ENCODE measurements around the gene MAN2A2. TPM values are rescaled to one million over a fixed set of nuclear protein-coding genes. Genes with fewer than 3 reads are reported as not detected.

Gene MAN2A2
- total RNA-seq, 4 donors from 2014 or later = 32.9 to 90.3 (median 66.4) TPM

DNA sequence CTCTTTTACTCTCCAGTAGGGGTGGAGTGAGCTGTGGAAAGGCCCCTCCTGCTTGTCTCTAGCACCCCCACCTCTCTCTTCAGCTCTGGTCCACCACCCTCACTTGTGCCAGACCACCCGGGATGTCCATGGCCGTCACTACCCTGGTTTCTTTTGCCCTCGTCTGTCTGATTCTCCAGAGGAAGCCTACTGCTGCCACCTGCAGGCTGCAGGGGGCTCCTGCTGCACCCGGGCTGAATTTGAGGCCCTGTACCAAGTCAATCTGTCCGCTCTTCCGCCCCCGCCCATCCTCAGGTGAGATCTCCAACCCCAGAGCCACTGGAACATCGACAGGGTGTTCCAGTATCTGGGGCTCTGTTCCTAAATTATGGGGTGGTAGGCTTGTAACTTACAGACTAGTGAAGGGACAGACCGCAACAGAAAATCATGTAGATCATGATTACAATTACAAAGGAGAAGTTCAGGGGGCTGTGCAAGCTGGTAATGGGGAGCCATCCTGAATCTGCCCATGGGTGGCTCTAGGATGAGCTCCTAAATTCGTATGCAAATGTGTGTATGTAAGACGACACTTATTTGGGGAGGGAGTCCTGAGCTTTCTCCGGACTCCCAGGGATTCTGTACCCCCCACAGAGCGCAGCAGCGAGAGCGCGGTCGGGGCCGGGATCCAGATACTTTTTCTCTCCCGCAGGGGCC is 31.3 kb downstream of the MAN2A2 start:
- ATAC-seq (ENCODE audit: low FRiP score) (peak; percentile 57), DNase-seq (ENCODE audit: low spot score) (peak; percentile 54)
- TF ChIP-seq, protein P1, sequence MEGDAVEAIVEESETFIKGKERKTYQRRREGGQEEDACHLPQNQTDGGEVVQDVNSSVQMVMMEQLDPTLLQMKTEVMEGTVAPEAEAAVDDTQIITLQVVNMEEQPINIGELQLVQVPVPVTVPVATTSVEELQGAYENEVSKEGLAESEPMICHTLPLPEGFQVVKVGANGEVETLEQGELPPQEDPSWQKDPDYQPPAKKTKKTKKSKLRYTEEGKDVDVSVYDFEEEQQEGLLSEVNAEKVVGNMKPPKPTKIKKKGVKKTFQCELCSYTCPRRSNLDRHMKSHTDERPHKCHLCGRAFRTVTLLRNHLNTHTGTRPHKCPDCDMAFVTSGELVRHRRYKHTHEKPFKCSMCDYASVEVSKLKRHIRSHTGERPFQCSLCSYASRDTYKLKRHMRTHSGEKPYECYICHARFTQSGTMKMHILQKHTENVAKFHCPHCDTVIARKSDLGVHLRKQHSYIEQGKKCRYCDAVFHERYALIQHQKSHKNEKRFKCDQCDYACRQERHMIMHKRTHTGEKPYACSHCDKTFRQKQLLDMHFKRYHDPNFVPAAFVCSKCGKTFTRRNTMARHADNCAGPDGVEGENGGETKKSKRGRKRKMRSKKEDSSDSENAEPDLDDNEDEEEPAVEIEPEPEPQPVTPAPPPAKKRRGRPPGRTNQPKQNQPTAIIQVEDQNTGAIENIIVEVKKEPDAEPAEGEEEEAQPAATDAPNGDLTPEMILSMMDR (IDR thresholded peaks at IDR 0.05) = peak in 2 of 3 donors; percentile 12 to 62

DNA sequence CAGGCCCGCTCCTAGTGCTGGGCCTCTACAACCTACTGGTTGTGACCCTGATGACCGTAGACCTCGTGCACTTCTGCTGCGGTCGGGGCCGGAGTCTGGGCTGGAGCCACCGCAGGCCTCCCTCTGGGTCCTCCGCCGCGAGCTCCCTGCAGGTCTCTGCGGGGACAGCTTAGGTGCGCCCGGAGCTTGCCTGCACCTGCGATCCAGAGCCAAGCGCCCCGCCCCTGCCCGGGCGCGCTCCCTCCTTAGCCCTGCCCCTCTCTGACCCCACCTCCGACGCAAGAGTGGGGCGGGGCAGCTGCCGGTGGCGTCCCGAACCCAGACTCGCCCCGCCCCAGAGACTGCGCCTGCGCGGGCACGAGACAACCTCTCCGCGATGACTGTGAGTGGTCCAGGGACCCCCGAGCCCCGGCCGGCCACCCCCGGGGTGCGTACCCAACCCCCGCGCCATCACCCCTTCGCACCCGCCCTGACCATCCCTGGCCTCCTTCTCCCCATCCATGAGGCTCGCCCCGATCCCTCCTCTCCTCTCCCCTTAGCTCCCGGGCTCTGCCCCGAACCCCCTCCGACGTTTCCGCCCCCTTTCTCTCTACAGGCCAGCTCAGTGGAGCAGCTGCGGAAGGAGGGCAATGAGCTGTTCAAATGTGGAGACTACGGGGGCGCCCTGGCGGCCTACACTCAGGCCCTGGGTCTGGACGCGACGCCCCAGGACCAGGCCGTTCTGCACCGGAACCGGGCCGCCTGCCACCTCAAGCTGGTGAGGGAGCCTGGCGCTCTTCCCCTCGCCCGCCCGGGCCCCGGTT is 32.0 kb downstream of the MAN2A2 start, which contains the start of gene UNC45A:
Gene UNC45A (plus strand): TSS at position 337 of the 803 bp plus-strand sequence. CDS start 40 bp downstream, at position 377.
- ATAC-seq (ENCODE audit: low FRiP score) (peak; percentile 85), DNase-seq (ENCODE audit: low spot score) (peak; percentile 82)
- TF ChIP-seq, protein P1 (IDR thresholded peaks at IDR 0.05) = no peak

DNA sequence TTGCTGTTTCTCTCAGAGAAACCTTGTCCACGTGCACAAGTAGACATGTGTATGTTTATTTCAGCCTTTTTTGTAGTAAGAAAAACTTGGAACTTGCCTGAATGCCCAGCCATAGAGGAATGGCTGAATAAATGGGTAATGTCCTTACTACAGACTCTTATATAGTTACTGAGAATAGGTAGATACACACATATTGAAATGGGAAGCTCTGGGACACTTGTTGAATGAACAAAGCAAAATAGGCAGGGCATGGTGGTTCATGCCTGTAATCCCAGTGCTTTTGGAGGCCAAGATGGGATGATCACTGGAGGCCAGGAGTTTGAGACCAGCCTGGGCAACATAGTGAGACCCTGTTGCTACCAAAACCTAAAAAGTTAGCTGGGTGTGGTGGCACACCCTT is 33.7 kb downstream of the MAN2A2 start:
- TF ChIP-seq, protein P1 (IDR thresholded peaks at IDR 0.05) = no peak
- ATAC-seq (ENCODE audit: low FRiP score) (no peak), DNase-seq (ENCODE audit: low spot score) (no peak)

DNA sequence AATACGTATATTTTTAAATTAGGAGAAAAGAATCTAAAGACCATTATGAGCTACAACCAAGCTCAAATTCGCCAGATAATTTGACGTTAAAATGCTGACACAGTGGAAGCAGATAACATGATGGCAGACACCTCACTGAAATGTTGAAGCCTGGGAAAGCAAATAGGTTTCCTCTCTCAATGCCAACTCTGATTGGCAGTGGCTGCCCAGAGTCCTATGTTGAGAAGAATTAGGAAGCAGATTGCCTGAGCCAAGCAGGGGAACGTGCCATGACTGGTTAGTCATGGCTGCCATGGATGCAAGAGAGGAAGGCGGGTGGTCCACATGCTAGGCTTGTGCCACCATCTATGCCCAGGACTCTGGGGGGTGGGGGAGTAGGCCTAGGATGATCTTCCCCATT is 35.2 kb downstream of the MAN2A2 start:
- ATAC-seq (ENCODE audit: low FRiP score) = no peak
- DNase-seq (ENCODE audit: low spot score) = no peak
- TF ChIP-seq, protein P1 (IDR thresholded peaks at IDR 0.05) = no peak

DNA sequence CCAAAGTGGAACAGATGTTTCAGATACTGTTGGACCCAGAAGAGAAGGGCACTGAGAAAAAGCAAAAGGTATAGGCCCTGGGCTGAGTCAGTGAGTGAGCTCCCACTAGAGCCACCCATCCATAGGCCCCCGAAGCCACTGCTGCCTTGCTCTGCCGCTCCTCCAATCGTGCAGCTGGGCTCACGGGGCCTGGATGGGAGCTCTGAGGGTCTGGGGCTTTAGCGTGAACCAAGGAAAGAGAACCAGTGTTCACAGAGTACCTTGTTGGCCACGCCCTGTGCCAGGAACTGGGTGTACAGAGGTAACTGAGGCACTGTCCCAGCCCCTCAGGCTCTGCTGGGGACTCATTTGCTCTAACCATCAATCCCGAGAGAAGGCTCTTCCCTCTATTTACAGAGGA is 36.7 kb downstream of the MAN2A2 start:
- ATAC-seq (ENCODE audit: low FRiP score) (no peak), DNase-seq (ENCODE audit: low spot score) (no peak)
- TF ChIP-seq, protein P1 (IDR thresholded peaks at IDR 0.05) = no peak

DNA sequence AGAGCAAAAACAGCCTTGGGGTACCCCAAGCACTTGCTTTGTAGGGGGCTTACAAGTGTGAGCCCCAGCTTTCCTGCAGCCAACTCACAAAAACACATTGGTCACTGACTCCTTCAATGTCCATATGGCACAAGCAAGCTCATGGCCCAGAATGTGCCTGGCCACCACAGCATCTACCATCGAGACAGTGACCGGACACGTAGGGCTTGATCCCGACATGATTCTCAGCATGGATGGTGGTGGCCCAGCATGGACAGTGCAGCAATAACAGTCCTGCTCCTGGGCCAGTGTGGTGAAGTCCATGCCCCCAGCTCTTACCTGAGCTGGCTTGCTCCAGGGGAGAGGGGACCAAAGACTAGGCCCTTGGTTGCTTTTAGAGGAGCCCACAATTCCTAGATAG is 37.9 kb downstream of the MAN2A2 start:
- no peak for ATAC-seq (ENCODE audit: low FRiP score)
- TF ChIP-seq, protein P1 (IDR thresholded peaks at IDR 0.05) = no peak
- no peak for DNase-seq (ENCODE audit: low spot score)
